NCI-H774 (cell line): ENCODE results near the gene PRKCB.
"Not testable (repeated sequence)": the region's sequence is repeated elsewhere in the genome, so short reads cannot be mapped to it uniquely, and the experiment has no call there.

Source experiments
- DNase-seq: peaks from one replicate; lab custom pipeline; 2025; lab: John Stamatoyannopoulos, UW

The PRKCB gene

DNA sequence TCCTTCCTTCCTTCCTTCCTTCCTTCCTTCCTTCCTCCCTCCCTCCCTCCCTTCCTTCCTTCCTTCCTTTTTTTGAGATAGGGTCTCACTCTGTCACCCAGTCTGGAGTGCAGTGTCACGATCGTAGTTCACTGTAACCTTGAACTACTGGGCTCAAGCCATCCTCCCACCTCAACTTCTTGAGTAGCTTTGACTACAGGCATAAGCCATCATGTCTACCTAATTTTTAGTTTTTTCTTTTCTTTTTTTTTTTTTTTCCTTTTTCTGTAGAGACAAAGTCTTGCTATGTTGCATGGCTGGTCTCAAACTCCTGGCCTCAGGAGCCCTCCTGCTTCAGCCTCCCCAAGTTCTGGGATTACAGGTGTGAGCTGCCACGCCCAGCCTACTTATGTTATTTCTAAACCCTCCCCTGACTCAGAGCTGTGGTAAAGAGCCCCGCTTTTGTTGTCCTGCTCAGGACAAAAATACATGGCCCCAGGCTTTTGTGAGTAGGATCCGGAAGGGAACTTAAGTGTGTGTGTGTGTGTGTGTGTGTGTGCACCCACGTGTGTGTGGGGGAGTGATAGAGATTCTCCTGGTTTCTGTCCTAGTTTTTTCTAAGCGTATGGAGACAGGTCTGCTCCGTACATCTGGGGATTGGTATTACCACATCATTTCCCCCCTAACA, 67.1 kb downstream of the PRKCB start:
- no peak for DNase-seq

DNA sequence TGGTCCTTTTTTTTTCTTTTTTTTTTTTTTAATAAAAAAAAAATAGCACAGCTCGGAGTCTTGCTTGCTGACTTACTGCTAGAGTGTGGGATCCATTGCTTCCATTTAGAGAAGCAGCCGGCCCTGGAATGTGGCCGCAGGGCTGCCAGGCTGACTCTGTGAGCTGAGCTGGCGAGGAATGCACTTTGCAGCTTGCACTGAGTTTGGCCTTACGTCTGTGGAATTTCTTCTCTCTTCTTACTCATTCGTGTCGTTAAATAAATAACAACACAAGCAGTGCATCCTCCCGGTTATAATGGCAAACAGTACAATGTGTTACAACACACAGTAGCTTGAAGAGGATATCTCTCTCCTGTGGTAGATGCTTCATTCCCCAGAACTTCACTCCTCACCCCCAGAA, 69.2 kb downstream of the PRKCB start:
- DNase-seq = no peak

- no peak for DNase-seq
These were observed 71.7 kb downstream of the PRKCB start for GRCh38 chr16:23907457-23907902.

GRCh38 chr16:23907903-23908302, 72.1 kb downstream of the PRKCB start:
- DNase-seq = no peak

DNA sequence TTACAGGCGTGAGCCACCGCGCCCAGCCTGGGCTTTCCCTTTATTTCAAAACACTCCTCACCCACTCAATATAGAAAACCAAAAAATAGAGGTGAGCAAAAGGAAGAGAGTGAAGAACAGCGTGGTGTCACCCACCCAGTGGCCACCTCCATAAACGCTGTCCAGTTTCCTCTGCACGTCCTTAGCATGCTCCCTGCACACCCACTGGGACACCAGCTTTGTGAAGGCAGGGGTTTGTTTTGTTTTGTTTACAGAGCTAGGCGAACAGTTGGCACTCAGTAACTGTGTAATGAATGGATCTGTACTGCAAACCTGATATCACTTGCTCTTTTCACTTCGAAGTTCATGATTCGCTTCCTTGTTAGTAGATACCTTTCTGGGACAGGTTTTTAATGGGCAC, 73.0 kb downstream of the PRKCB start:
- no peak for DNase-seq

- DNase-seq = no peak
These were observed 74.1 kb downstream of the PRKCB start for GRCh38 chr16:23909792-23910418.

DNA sequence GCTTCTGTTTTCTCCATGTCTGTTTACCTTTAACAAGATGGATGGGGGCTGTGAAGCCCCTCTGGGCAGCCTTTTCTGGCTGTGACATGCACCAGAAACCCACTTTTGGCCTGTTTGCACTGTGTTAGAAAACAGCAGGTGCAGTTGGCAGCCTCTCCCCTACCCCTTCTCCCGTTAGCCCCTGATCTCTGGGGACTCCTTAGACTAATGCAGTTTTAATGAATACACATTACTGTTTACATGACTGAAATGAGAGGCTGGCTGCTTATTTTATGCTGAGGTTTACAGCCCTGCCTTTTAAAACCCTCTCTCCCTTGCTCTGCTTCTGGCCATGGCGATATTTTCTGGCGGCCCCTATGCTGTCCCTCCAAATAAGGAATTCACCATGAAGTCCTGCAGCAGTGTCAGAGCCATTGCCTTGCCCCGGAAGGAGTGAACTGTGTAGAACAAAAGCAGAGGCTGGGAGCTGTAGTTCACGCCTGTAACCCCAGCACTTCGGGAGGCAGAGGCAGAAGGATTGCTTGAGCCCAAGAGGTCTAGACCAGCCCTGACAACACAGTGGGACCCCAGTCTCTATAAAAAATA, 79.3 kb downstream of the PRKCB start:
- no peak for DNase-seq

- not testable (repeated sequence) for DNase-seq
These were observed 80.8 kb downstream of the PRKCB start for GRCh38 chr16:23916552-23916951.

DNA sequence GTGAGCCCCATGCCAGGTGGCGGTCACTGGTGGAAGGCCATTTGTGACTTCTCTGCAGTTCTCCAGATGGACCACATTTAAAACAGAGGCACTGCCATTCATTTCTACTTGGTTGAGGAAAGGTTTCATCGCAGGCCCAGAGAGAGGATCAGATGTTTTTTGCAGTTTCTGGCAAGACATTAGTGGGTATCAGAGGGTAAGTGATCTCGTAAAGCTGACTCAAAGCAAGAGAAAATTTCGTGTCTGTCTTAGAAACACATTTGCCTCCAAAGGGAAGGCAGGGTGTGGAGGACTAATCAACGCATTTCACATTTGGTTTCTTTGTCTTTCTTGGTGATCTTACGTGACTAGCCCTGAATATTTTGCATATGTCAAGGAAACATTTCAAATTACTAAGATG, 81.8 kb downstream of the PRKCB start:
- DNase-seq = no peak

DNA sequence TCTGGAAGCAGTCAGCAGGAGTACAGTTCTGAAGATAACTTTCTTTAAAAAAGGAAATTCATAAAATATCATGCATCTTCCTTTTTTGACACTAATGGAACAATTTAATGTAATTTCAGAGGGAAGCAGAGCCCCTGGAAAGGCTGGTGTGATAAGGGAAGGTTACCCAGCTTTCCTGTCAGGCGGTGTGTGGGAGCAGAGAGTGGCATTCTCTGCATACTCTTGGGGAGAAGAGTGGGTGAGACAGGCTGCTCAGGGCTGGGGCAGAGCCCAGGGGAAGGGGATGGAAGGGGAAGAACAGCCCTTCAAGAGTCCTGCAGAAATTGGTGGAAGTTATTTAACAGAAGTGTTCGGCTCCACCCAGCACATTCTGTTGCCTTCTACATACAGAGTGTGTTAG, 84.7 kb downstream of the PRKCB start:
- no peak for DNase-seq

DNA sequence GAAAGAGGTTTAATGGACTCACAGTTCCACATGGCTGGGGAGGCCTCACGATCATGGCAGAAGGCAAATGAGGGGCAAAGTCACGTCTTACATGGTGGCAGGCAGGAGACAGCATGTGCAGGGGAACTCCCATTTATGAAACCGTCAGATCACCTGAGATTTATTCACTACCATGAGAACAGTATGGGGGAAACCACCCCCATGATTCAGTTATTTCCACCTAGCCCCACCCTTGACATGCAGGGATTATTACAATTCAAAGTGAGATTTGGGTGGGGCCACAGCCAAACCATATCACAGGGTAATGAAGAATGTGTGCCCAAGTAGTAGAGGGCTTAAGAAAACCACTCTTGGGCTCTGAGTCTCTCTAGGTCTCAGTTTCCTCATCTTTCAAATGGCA, 85.1 kb downstream of the PRKCB start:
- no peak for DNase-seq

DNA sequence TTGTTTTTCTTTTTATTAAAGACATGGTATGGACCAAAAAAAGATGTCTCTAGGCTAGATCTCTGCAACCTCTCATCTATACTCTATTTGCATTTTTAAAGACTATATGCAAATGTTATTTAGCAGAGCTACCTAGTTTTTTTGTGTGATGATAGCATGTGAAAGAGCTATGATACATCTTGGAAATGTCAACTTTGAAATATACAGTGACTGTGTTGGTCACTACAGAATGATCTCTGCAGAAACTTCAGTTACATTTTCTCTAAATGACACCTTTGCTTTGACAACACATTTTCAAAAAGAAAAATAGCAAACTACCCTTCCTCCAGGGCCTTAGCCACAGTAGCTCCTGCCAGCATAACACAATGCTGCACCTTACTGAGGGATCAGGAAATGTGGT, 86.6 kb downstream of the PRKCB start:
- DNase-seq = no peak

GRCh38 chr16:23924128-23924527, 88.3 kb downstream of the PRKCB start:
- DNase-seq = no peak

GRCh38 chr16:23927796-23928195, 92.0 kb downstream of the PRKCB start:
- DNase-seq = no peak

- DNase-seq = no peak
These were observed 93.5 kb downstream of the PRKCB start for GRCh38 chr16:23929237-23929636.

- no peak for DNase-seq
These were observed 94.1 kb downstream of the PRKCB start for GRCh38 chr16:23929856-23930255.

- DNase-seq = no peak
These were observed 95.0 kb downstream of the PRKCB start for GRCh38 chr16:23930791-23931190.

DNA sequence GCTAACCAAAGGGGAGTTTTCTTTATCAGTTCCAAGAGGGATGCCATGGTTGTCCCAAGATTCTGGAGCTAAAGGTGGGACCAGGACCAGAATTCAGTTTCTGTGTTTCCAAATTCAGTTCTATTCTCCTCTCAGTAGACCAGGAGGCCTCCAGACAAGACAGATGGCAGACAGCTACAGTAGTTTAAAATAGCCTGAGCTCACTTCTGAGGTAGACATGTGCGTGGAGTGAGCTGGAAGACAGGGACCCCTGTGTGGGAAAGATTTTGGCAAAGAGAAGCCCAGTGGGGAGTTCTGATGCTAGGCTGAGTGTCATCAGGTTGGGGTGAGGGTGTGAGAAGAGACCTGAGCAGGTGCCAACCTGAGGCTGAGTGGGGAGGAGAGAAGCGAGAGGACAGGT, 95.4 kb downstream of the PRKCB start:
- no peak for DNase-seq

DNA sequence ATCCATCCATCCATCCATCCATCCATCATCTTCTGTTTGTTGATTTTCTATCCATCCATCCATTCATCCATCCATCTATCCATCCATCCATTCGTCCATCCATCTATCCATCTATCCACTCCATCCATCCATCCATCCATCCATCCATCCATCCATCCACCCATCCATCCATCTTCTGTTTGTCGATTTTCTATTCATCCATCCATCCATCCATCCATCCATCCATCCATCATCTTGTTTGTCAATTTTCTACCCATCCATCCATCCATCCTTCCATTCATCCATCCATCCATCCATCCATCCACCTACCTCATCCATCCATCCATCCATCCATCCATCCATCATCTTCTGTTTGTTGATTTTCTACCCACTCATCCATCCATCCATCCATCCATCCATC, 97.9 kb downstream of the PRKCB start:
- not testable (repeated sequence) for DNase-seq

DNA sequence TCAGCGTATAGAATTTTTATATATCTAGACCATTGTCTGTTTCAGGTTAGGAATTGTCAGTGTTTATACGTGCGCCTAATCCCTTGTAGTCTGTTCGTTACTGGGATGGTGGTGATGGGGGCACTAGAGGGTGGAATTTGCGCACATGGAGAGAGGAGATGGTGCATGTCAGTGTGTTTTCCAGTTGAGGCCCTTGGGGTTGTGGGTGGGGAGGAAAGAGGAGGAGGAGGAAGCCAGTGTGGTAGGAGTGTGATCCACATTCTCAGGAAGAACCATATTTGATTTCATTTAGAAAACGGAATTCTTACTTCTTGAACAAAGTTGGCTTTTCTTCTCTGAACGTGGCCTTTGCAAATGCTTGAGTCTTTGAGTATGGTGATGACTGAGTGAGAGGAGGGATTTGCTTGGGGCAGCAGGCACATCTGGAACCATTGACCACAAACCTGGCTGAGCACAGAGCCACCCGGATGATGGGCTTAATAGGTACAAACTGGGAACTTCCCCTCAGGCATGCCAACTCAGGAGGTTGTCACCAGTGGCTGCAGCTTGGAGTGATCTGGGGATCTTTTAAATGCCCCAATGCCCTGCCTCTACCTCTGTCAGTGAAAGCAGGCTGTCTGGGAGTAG, 98.9 kb downstream of the PRKCB start:
- DNase-seq = no peak

- DNase-seq = no peak
These were observed 104.3 kb downstream of the PRKCB start for GRCh38 chr16:23940111-23940510.

- DNase-seq = no peak
These were observed 105.2 kb downstream of the PRKCB start for GRCh38 chr16:23941025-23941424.

GRCh38 chr16:23941963-23942564, 106.3 kb downstream of the PRKCB start:
- no peak for DNase-seq
